ENCODE measurements around the gene F12. TPM values are rescaled to one million over a fixed set of nuclear protein-coding genes. Genes with fewer than 3 reads are reported as not detected.

F12 gene
- total RNA-seq, 1 donor from 2014 or later: 3.9 TPM

- peak; percentile 81 for DNase-seq
Measured at GRCh38 chr5:177446200-177447065, 37.1 kb upstream of the F12 start, which contains the start of gene PRR7. PRR7 (plus strand) TSS chr5:177446814; CDS start chr5:177455068, 8,254 bp downstream.

GRCh38 chr5:177445917-177446199, 36.5 kb upstream of the F12 start:
- no peak for DNase-seq

GRCh38 chr5:177445052-177445916, 35.9 kb upstream of the F12 start:
- no peak for DNase-seq

- DNase-seq: no peak
Measured at GRCh38 chr5:177444106-177445051, 35.0 kb upstream of the F12 start.

- no peak for DNase-seq
Measured at GRCh38 chr5:177443144-177443983, 34.0 kb upstream of the F12 start.

- DNase-seq: no peak
Measured at GRCh38 chr5:177442066-177442826, 32.9 kb upstream of the F12 start.

GRCh38 chr5:177440990-177441780, 31.8 kb upstream of the F12 start:
- no peak for DNase-seq

GRCh38 chr5:177440211-177440989, 31.0 kb upstream of the F12 start:
- no peak for DNase-seq

- no peak for DNase-seq
Measured at GRCh38 chr5:177439518-177440053, 30.2 kb upstream of the F12 start.

- DNase-seq: no peak
Measured at GRCh38 chr5:177438468-177438867, 29.1 kb upstream of the F12 start.

- no peak for DNase-seq
Measured at GRCh38 chr5:177437623-177438022, 28.3 kb upstream of the F12 start.

- DNase-seq: no peak
Measured at GRCh38 chr5:177435847-177436536, 26.6 kb upstream of the F12 start.

- DNase-seq: no peak
Measured at GRCh38 chr5:177434942-177435738, 25.8 kb upstream of the F12 start.

GRCh38 chr5:177434437-177434836, 25.1 kb upstream of the F12 start:
- DNase-seq: no peak

GRCh38 chr5:177433658-177434217, 24.4 kb upstream of the F12 start:
- DNase-seq: no peak

- DNase-seq: no peak
Measured at GRCh38 chr5:177432839-177433657, 23.7 kb upstream of the F12 start.

All from occipital lobe (tissue), 2 donors.